ENCODE data around the gene SH3BP1. TPM values are rescaled to one million over a fixed set of nuclear protein-coding genes. Genes with fewer than 3 reads are reported as not detected.

SH3BP1 gene
- total and polyA plus RNA-seq, 2 of the 13 experiments (the other 11 are each of a cell fraction or from before 2014, with no cell fraction given), result 8.4 to 18.5 TPM

DNA sequence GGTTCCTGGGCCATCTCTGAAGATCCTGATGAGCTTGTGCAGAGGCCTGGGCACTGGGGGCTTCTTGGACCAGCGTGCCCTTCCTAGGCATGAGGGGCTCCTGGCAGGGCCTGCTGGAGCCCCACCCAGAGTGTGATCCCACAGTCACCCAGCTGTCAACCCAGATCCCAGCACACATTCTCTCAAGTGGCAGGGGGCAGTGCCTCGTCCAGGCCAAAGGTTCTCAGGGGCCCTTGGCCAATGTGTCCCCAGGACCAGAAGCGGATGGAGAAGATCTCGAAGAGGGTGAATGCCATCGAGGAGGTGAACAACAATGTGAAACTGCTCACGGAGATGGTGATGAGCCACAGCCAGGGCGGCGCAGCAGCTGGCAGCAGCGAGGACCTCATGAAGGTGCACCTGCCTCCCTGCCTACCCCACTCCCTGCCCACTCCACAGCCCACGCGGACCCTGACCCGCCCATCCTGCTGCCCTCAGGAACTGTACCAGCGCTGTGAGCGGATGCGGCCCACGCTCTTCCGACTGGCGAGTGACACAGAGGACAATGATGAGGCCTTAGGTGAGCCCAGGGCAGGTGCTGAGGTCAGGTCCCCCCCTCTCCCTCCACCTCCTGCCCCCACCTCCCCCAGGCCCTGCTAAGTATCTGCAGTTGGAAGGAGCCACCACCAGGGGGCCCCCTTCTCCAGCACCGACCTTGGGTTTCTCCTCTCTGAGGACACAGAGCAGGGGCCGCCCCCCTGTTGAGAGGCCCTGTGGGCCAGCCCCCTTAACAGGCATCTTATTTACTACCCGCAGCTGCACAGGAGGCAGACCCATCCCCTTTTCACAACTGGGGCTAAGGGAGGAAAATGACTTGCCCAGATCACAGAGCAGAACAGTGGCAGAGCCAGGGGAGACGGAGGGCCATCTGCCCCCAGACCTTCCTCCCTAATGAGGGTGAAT, 16.1 kb upstream of the SH3BP1 start (continued):
- TF ChIP-seq, protein P1, sequence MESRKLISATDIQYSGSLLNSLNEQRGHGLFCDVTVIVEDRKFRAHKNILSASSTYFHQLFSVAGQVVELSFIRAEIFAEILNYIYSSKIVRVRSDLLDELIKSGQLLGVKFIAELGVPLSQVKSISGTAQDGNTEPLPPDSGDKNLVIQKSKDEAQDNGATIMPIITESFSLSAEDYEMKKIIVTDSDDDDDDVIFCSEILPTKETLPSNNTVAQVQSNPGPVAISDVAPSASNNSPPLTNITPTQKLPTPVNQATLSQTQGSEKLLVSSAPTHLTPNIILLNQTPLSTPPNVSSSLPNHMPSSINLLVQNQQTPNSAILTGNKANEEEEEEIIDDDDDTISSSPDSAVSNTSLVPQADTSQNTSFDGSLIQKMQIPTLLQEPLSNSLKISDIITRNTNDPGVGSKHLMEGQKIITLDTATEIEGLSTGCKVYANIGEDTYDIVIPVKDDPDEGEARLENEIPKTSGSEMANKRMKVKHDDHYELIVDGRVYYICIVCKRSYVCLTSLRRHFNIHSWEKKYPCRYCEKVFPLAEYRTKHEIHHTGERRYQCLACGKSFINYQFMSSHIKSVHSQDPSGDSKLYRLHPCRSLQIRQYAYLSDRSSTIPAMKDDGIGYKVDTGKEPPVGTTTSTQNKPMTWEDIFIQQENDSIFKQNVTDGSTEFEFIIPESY (CRISPR knock-in tag; IDR thresholded peaks at IDR 0.05), result peak; percentile 57
- TF ChIP-seq PITX1 (CRISPR knock-in tag; IDR thresholded peaks at IDR 0.05) (0 out of 2 replicates have a peak, but pooled peaks have one; percentile 27), KDM5A (IDR thresholded peaks at IDR 0.05; ENCODE audit: borderline replicate concordance, low read length) (no peak), TCF7L2 (IDR thresholded peaks at IDR 0.05; ENCODE audit: low read depth, low read length) (no peak), EP300 (IDR thresholded peaks at IDR 0.05; ENCODE audit: low read depth in 2 of 2, low read length in 2 of 2) (no peak), EP300 (CRISPR knock-in tag; IDR thresholded peaks at IDR 0.05; ENCODE audit: borderline replicate concordance) (no peak), BHLHE40 (IDR thresholded peaks at IDR 0.05; ENCODE audit: low read length) (no peak), ZNF143 (CRISPR knock-in tag; IDR thresholded peaks at IDR 0.05) (no peak), TSC22D2 (CRISPR knock-in tag; IDR thresholded peaks at IDR 0.05; ENCODE audit: borderline replicate concordance) (peak; percentile 70; the same call in 1 of the 2 replicates), YEATS2 (CRISPR knock-in tag; IDR thresholded peaks at IDR 0.05; ENCODE audit: borderline replicate concordance) (0 out of 2 replicates have a peak, but pooled peaks have one; percentile 31), MAZ (IDR thresholded peaks at IDR 0.05; ENCODE audit: borderline replicate concordance, low read depth, low read length) (0 out of 2 replicates have a peak, but pooled peaks have one; percentile 60), MAZ (CRISPR knock-in tag; IDR thresholded peaks at IDR 0.05; ENCODE audit: low read depth) (no peak), ZNF781 (CRISPR knock-in tag; IDR thresholded peaks at IDR 0.05; ENCODE audit: borderline replicate concordance, not compliant biosample characterization) (no peak), MIXL1 (CRISPR knock-in tag; IDR thresholded peaks at IDR 0.05) (no peak), IKZF4 (CRISPR knock-in tag; IDR thresholded peaks at IDR 0.05; ENCODE audit: borderline replicate concordance, low read depth, not compliant biosample characterization) (no peak), HNRNPL (IDR thresholded peaks at IDR 0.05; ENCODE audit: low read depth, low read length) (no peak), RAD21 (CRISPR knock-in tag; IDR thresholded peaks at IDR 0.05) (peak; percentile 71), ETV6 (CRISPR knock-in tag; conservative IDR thresholded peaks at IDR 0.05) (no peak)
- TF ChIP-seq, protein P2, sequence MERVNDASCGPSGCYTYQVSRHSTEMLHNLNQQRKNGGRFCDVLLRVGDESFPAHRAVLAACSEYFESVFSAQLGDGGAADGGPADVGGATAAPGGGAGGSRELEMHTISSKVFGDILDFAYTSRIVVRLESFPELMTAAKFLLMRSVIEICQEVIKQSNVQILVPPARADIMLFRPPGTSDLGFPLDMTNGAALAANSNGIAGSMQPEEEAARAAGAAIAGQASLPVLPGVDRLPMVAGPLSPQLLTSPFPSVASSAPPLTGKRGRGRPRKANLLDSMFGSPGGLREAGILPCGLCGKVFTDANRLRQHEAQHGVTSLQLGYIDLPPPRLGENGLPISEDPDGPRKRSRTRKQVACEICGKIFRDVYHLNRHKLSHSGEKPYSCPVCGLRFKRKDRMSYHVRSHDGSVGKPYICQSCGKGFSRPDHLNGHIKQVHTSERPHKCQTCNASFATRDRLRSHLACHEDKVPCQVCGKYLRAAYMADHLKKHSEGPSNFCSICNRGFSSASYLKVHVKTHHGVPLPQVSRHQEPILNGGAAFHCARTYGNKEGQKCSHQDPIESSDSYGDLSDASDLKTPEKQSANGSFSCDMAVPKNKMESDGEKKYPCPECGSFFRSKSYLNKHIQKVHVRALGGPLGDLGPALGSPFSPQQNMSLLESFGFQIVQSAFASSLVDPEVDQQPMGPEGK (CRISPR knock-in tag; IDR thresholded peaks at IDR 0.05), result peak; percentile 78

All from HepG2 (cell line).